HepG2 (cell line): ENCODE measurements around the gene PBOV1. TPM values are rescaled to one million over a fixed set of nuclear protein-coding genes. Genes with fewer than 3 reads are reported as not detected.

Source experiments
- ATAC-seq: fragments of 200-7000 bp; cut with Tn5 transposase; 3 replicates; pipeline ENCODE4 v1.9.1; 2020; ENCODE audit warnings: mild to moderate bottlenecking, moderate library complexity
- BruUV-seq: library from RNA; stranded (reverse); fragments of 400-500 nt; replicated peaks from 2 replicates; lab custom pipeline; 2021; lab: Mats Ljungman, UMichigan
- CTCF ChIA-PET: fragments of 300-600 bp; formaldehyde crosslinking; extraction: SDS; loops from one replicate; lab custom pipeline; 2021; ENCODE audit warnings: low total read pairs, inconsistent platforms, low intra/inter-chr PET ratio; lab: Yijun Ruan, JAX
- POLR2A ChIA-PET: fragments of 350-600 bp; sonication (Branson Sonifier 250); formaldehyde crosslinking; loops from one replicate; lab custom pipeline; 2020; ENCODE audit warnings: antibody characterized with exemption, inconsistent platforms; lab: Yijun Ruan, JAX
- DNase-seq: peaks from one replicate; pipeline ENCODE4 v3.0.0-alpha.2; 2015; ENCODE audit warnings: low spot score
- FAIRE-seq: peaks from 3 replicates; lab custom pipeline; 2011; peaks lifted over from hg19 to GRCh38; lab: Jason Lieb, UNC
- H2AFZ ChIP-seq: one replicate; pipeline ENCODE4 v1.6.1; 2011; ENCODE audit warnings: low read length, inconsistent platforms
- H3K27ac ChIP-seq: fragments of 300-600 bp; 3 replicates; pipeline ENCODE4 v1.8.0; 2011; ENCODE audit warnings: mixed run types, mild to moderate bottlenecking, mixed read lengths, low read length, inconsistent platforms; ENCODE audit not compliant: insufficient read depth; ENCODE audit errors: extremely low read length
- H3K27me3 ChIP-seq, 2 experiments: fragments of 200-600 bp in 1 of 2; 2 replicates in 1 of 2; 3 replicates in 1 of 2; pipeline versions ENCODE4 v1.6.0 to v1.8.0; 2011; ENCODE audit warnings: low read length in 2 of 2, mild to moderate bottlenecking in 2 of 2, moderate library complexity in 2 of 2, inconsistent platforms in 1 of 2; ENCODE audit not compliant: insufficient read depth in 2 of 2, control insufficient read depth in 1 of 2
- H3K36me3 ChIP-seq, 2 experiments: fragments of 200-600 bp in 1 of 2; replicated peaks in 1 of 2; 2 replicates in 1 of 2; 3 replicates in 1 of 2; pipeline versions ENCODE4 v1.5.1 to v1.8.0; 2011; ENCODE audit warnings: low read length in 2 of 2, inconsistent platforms in 1 of 2; ENCODE audit not compliant: insufficient read depth in 2 of 2, control insufficient read depth in 1 of 2
- H3K4me1 ChIP-seq: 2 replicates; pipeline ENCODE4 v1.5.1; 2012; ENCODE audit warnings: low read length, inconsistent platforms; ENCODE audit not compliant: insufficient read depth
- H3K4me2 ChIP-seq: 2 replicates; pipeline ENCODE4 v1.6.0; 2011; ENCODE audit warnings: low read depth, low read length, inconsistent platforms
- H3K4me3 ChIP-seq, 3 experiments: fragments of 200-600 bp in 1 of 3; sonication (generic), shearing (Covaris generic) in 1 of 3; replicated peaks in 1 of 3; 2 replicates each; pipeline ENCODE4 v1.5.1; 2011 to 2016; ENCODE audit warnings: low read length in 3 of 3, inconsistent platforms in 2 of 3, low read depth in 2 of 3, mild to moderate bottlenecking in 2 of 3, control low read depth in 1 of 3, mixed read lengths in 1 of 3; ENCODE audit not compliant: insufficient read depth in 1 of 3
- H3K79me2 ChIP-seq: one replicate; pipeline ENCODE4 v1.6.1; 2011; ENCODE audit warnings: low read length, inconsistent platforms; ENCODE audit not compliant: insufficient read depth
- H3K9ac ChIP-seq: 2 replicates; pipeline ENCODE4 v1.6.0; 2011; ENCODE audit warnings: mild to moderate bottlenecking, low read depth, low read length, inconsistent platforms; ENCODE audit not compliant: insufficient read depth
- H3K9me3 ChIP-seq: 2 replicates; pipeline ENCODE4 v1.5.1; 2012; ENCODE audit warnings: mild to moderate bottlenecking, low read length
- H4K20me1 ChIP-seq: 2 replicates; pipeline ENCODE4 v1.6.0; 2011; ENCODE audit warnings: inconsistent platforms, mild to moderate bottlenecking, low read length, moderate library complexity; ENCODE audit not compliant: insufficient read depth
- ELF1 ChIP-seq: sonication (generic); formaldehyde crosslinking; IDR thresholded peaks from 2 replicates; pipeline ENCODE4 v1.4.0; 2020; ENCODE audit warnings: missing genetic modification reagents
- GFI1 ChIP-seq: sonication (generic); formaldehyde crosslinking; IDR thresholded peaks from 2 replicates; pipeline ENCODE4 v1.5.0; 2020; ENCODE audit warnings: missing genetic modification reagents, mild to moderate bottlenecking, borderline replicate concordance
- HES4 ChIP-seq: sonication (generic); formaldehyde crosslinking; IDR thresholded peaks from 2 replicates; pipeline ENCODE4 v1.9.0; 2021; ENCODE audit warnings: mild to moderate bottlenecking, missing genetic modification reagents, borderline replicate concordance
- HMG20B ChIP-seq: conservative IDR thresholded peaks from 2 replicates; pipeline ENCODE4 v1.6.1; 2016; ENCODE audit warnings: missing genetic modification reagents, missing compliant biosample characterization
- HOXA3 ChIP-seq: sonication (generic); formaldehyde crosslinking; IDR thresholded peaks from 2 replicates; pipeline ENCODE4 v1.5.0; 2020; ENCODE audit warnings: missing genetic modification reagents
- MAFF ChIP-seq: IDR thresholded peaks from 2 replicates; pipeline ENCODE4 v1.6.1; 2011; ENCODE audit warnings: low read depth, low read length, improper control_type of control experiment
- MBD4 ChIP-seq: IDR thresholded peaks from 2 replicates; pipeline ENCODE4 v1.6.1; 2012; ENCODE audit warnings: low read length, inconsistent platforms, borderline replicate concordance
- MXI1 ChIP-seq: IDR thresholded peaks from 3 replicates; pipeline ENCODE4 v1.6.1; 2012; ENCODE audit warnings: low read depth, low read length, inconsistent platforms, borderline replicate concordance
- RCOR2 ChIP-seq: IDR thresholded peaks from 2 replicates; pipeline ENCODE4 v1.6.1; 2016; ENCODE audit warnings: missing biosample characterization, missing genetic modification reagents
- RXRA ChIP-seq: sonication (generic); formaldehyde crosslinking; IDR thresholded peaks from 2 replicates; pipeline ENCODE4 v1.5.1; 2020; ENCODE audit warnings: missing genetic modification reagents
- SOX6 ChIP-seq, 2 experiments: fragments of 450-650 bp in 1 of 2; sonication (generic) in 1 of 2; formaldehyde crosslinking in 1 of 2; IDR thresholded peaks; 2 replicates each; pipeline versions ENCODE4 v1.4.0 to v1.6.1; 2017 to 2020; ENCODE audit warnings: antibody characterized with exemption in 1 of 2, mild to moderate bottlenecking in 1 of 2, missing genetic modification reagents in 1 of 2
- ZMYM4 ChIP-seq: sonication (generic); formaldehyde crosslinking; IDR thresholded peaks from 2 replicates; pipeline ENCODE4 v1.8.1; 2023; ENCODE audit warnings: mild to moderate bottlenecking, missing genetic modification reagents
- ZNF17 ChIP-seq: sonication (generic); formaldehyde crosslinking; IDR thresholded peaks from 2 replicates; pipeline ENCODE4 v1.5.0; 2020; ENCODE audit warnings: mild to moderate bottlenecking, missing genetic modification reagents
- ZNF329 ChIP-seq: sonication (generic); formaldehyde crosslinking; IDR thresholded peaks from 2 replicates; pipeline ENCODE4 v1.9.0; 2021; ENCODE audit warnings: low read depth, mild to moderate bottlenecking, missing genetic modification reagents
- ZNF543 ChIP-seq: sonication (generic); formaldehyde crosslinking; IDR thresholded peaks from 2 replicates; pipeline ENCODE4 v1.4.0; 2020; ENCODE audit warnings: mild to moderate bottlenecking, missing genetic modification reagents
- ZNF629 ChIP-seq: sonication (generic); formaldehyde crosslinking; conservative IDR thresholded peaks from 2 replicates; pipeline ENCODE4 v1.5.0; 2020; ENCODE audit warnings: missing genetic modification reagents
- ZNF841 ChIP-seq: sonication (generic); formaldehyde crosslinking; IDR thresholded peaks from 2 replicates; pipeline ENCODE4 v1.8.1; 2023; ENCODE audit warnings: missing genetic modification reagents, borderline replicate concordance
- WGBS: methylation state at CpG from one replicate; pipeline ENCODE4 v1.1.6; 2017; ENCODE audit warnings: low lambda C conversion rate; 5-methylcytosine and 5-hydroxymethylcytosine counted together
- in situ Hi-C: cut with HindIII; loops from 2 replicates; pipeline ENCODE4 v1.10.0; 2017; ENCODE audit warnings: low pct_unique_long_range_greater_than_20kb; ENCODE audit not compliant: extremely low pct_ligation_motif_present
- intact Hi-C: fragments of 100-400 bp; cut with micrococcal nuclease; formaldehyde crosslinking; loops from one replicate; pipeline ENCODE4 v1.10.0; 2022; ENCODE audit not compliant: unreplicated experiment
- polyA plus RNA-seq, 8 experiments: library from polyadenylated mRNA; depleted of rRNA in 3 of 8; stranded (reverse) in 7 of 8; unstranded in 1 of 8; fragments of >200 nt; fragmentation: Illumina TruSeq in 4 of 8; extraction: Trizol in 4 of 8; gene quantifications; 2 replicates each; pipeline versions ENCODE4 v1.2.1 to v1.2.3, GENCODE V29; 2011 to 2016; ENCODE audit warnings: low read depth in 4 of 8, missing spikeins in 1 of 8, mixed read lengths in 1 of 8; ENCODE audit not compliant: insufficient read depth in 1 of 8
- total RNA-seq, 5 experiments: library from RNA; depleted of rRNA; stranded (reverse); fragments of >200 nt; fragmentation: Illumina TruSeq; extraction: Trizol; gene quantifications; 2 replicates each; pipeline ENCODE4 v1.2.3, GENCODE V29; 2016; ENCODE audit warnings: low read depth in 1 of 5
- TF ChIP-seq, protein P1 (sequence below): sonication (generic); formaldehyde crosslinking; IDR thresholded peaks from 2 replicates; pipeline ENCODE4 v1.4.0; 2020; ENCODE audit warnings: missing genetic modification reagents
- TF ChIP-seq, protein P2 (sequence below): sonication (generic); formaldehyde crosslinking; IDR thresholded peaks from 2 replicates; pipeline ENCODE4 v1.5.0; 2020; ENCODE audit warnings: mild to moderate bottlenecking, missing genetic modification reagents, borderline replicate concordance

PBOV1 gene
- total and polyA plus RNA-seq, 2 of the 13 experiments (the other 11 are each of a cell fraction or from before 2014, with no cell fraction given) = not detected

DNA sequence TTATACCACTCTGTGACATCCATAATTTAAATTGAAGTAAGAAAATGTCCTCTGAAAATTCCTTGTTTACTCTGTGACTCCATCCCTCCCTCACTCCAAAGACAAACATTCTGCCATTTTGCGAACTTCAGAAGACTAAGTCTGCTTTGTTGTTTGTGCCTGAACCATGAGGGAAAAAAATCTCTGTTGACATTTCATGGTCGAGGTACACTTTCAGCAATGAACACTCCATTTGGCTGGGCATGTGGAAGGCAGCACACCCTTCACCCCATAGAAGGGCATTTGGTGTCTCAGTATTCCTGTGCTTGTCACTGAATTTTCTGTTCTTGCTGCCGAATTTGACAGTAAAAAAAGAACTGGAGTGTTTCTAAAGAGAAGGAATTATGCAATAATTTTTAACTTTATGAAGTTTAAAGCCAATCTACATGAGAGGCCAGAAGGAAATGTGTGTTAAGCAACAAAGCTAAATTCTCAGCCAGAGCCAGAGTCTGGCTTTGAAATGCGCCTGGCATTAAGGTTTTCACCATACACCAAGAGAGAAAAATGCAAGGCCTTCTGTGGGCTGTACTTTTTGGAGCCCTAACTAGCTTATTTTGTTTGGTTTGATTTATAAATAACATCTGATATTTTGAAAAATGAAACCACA is 4.7 kb upstream of the PBOV1 start (continued):
- TF ChIP-seq, protein P1, sequence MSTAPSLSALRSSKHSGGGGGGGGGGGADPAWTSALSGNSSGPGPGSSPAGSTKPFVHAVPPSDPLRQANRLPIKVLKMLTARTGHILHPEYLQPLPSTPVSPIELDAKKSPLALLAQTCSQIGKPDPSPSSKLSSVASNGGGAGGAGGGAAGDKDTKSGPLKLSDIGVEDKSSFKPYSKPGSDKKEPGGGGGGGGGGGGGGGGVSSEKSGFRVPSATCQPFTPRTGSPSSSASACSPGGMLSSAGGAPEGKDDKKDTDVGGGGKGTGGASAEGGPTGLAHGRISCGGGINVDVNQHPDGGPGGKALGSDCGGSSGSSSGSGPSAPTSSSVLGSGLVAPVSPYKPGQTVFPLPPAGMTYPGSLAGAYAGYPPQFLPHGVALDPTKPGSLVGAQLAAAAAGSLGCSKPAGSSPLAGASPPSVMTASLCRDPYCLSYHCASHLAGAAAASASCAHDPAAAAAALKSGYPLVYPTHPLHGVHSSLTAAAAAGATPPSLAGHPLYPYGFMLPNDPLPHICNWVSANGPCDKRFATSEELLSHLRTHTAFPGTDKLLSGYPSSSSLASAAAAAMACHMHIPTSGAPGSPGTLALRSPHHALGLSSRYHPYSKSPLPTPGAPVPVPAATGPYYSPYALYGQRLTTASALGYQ (CRISPR knock-in tag) = peak; percentile 77
- peak; percentile 66 for TF ChIP-seq ELF1 (CRISPR knock-in tag)
- TF ChIP-seq ZNF629 = 0 out of 2 replicates have a peak, but pooled peaks have one; percentile 17
- TF ChIP-seq MBD4 = peak; percentile 92; the same call in 1 of the 2 replicates
- peak; percentile 88; the same call in 1 of the 3 replicates for TF ChIP-seq MXI1

- no peak overlapping the region for H3K27ac ChIP-seq
- in situ Hi-C loops (no loop called here), intact Hi-C loops (loop anchor here (5.0 kb wide), 1 partner anchor 57 kb away; no protein-coding TSS in a partner anchor)
- no peak for FAIRE-seq
- no peaks in the 10 kb centered on the region for H3K27me3 ChIP-seq
- H2AFZ ChIP-seq = no peak overlapping the region
- no peak for ATAC-seq
- ChIA-PET POLR2A (no interaction called here), CTCF (no interaction called here)
- no peaks in the 10 kb centered on the region for H3K36me3 ChIP-seq
- DNase-seq = no peak
- no peak overlapping the region for H3K4me2 ChIP-seq
- H3K9me3 ChIP-seq = no peaks in the 10 kb centered on the region
- no peak overlapping the region for H3K9ac ChIP-seq
- H3K79me2 ChIP-seq = no peaks in the 10 kb centered on the region
- WGBS = 65% methylated on average over 4 of the region's 4 CpGs
- H4K20me1 ChIP-seq = no peaks in the 10 kb centered on the region
- no peak overlapping the region for H3K4me3 ChIP-seq
- peaks cover 39% of the 10 kb centered on the region for H3K4me1 ChIP-seq
- no TSS peak for BruUV-seq
- no peak for TF ChIP-seq HES4 (CRISPR knock-in tag)
- TF ChIP-seq GFI1 (CRISPR knock-in tag) = peak; percentile 96
- TF ChIP-seq ZNF543 (CRISPR knock-in tag) = no peak
- TF ChIP-seq ZNF329 (CRISPR knock-in tag) = no peak
- TF ChIP-seq RCOR2 (CRISPR knock-in tag) = 0 out of 2 replicates have a peak, but pooled peaks have one; percentile 30
- TF ChIP-seq SOX6 (IDR thresholded peaks at IDR 0.05) = no peak
- TF ChIP-seq SOX6 (CRISPR knock-in tag; IDR thresholded peaks at IDR 0.05) = peak; percentile 33; the same call in 1 of the 2 replicates
- peak; percentile 66; the same call in 1 of the 2 replicates for TF ChIP-seq RXRA (CRISPR knock-in tag)
- TF ChIP-seq, protein P2, sequence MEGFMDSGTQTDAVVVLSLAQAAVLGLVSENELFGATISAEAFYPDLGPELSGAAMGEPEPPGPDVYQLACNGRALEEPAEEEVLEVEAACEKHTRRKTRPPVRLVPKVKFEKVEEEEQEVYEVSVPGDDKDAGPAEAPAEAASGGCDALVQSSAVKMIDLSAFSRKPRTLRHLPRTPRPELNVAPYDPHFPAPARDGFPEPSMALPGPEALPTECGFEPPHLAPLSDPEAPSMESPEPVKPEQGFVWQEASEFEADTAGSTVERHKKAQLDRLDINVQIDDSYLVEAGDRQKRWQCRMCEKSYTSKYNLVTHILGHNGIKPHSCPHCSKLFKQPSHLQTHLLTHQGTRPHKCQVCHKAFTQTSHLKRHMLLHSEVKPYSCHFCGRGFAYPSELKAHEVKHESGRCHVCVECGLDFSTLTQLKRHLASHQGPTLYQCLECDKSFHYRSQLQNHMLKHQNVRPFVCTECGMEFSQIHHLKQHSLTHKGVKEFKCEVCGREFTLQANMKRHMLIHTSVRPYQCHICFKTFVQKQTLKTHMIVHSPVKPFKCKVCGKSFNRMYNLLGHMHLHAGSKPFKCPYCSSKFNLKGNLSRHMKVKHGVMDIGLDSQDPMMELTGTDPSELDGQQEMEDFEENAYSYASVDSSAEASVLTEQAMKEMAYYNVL (CRISPR knock-in tag) = 0 out of 2 replicates have a peak, but pooled peaks have one; percentile 49
- TF ChIP-seq ZMYM4 (CRISPR knock-in tag) = peak; percentile 54
- no peak for TF ChIP-seq ZNF17 (CRISPR knock-in tag)
- no peak for TF ChIP-seq ZNF841 (CRISPR knock-in tag)
- peak; percentile 47; the same call in 1 of the 2 replicates for TF ChIP-seq HOXA3
- TF ChIP-seq HMG20B (CRISPR knock-in tag) = peak; percentile 69; the same call in 1 of the 2 replicates
- no peak for TF ChIP-seq MAFF
Measured at GRCh38 chr6:138219901-138220300, 1.6 kb upstream of the PBOV1 start.
